ENCODE results near the gene STARD13.

The STARD13 gene

DNA sequence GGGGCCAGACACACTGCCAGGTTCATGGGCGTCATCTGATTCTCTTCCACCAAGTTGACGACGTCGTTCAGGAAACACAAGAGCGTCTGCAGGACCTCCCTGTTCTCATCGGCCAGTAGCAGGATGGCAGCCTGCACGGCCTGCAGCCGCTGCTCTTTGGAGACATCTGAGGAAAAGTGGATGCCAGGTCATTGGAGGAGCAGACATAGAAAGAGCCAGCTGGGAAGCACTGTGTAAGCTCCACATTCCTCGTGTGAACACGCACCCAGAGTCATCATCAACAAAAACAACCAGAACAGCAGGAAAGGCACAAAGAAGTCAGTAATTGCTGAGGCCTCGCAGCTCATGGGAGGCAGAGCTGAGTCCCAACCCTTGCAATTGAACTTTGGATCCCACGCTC lies 172.8 kb downstream of the STARD13 start:
- no peaks in the 10 kb centered on the region for H3K9me3 ChIP-seq (ENCODE audit: control insufficient read depth in 1 of 2, low read length in 2 of 2)
- no peak overlapping the region for H3K9ac ChIP-seq (ENCODE audit: low read depth in 1 of 2, low read length in 2 of 2)
- no peaks in the 10 kb centered on the region for H3K27me3 ChIP-seq (ENCODE audit: control insufficient read depth in 1 of 2, insufficient read depth in 2 of 2, low read length in 2 of 2)
- H3K4me1 ChIP-seq (ENCODE audit: control insufficient read depth in 1 of 2, insufficient read depth in 2 of 2, low read length in 2 of 2), result peaks cover 21 to 24% of the 10 kb centered on the region in 2 donors
- H3K36me3 ChIP-seq (ENCODE audit: control insufficient read depth in 1 of 2, insufficient read depth in 2 of 2, low read length in 2 of 2), result peaks cover 11 to 42% of the 10 kb centered on the region in 2 donors
- no peak overlapping the region for H3K27ac ChIP-seq (ENCODE audit: low read depth, low read length)
- H3K4me3 ChIP-seq (ENCODE audit: low read depth in 1 of 2, low read length in 2 of 2), result no peak overlapping the region

DNA sequence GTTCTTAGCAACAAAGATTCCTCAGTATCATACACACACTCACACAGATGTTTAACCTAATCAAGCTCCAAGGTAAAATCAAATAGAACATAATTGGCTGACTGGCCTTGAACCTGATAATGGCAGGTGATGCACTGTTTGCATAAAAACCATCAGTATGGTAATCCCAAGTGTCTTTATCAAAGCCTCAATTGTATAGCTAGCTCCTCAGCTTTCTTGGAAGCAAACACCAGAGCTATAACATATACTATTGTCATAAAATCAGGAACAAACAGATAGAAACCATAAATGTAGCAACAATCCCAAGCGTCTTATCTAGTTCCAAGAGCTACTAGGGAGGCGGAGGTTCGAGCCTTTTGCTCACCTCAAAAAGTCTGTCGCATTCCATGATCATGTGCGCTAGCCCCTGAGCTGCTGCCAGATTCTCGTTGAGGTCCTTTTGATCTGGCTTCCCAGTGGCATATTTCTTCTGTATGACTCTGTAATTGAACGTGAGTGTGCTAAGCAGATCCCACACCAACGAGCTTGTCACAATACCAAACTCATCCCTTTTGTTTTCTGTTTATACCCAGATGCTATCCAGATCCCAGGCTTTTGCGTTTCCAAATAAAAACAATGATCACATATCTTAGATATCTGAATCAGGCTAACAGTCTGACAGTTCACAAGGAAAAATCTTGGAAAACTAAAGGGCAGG lies 174.0 kb downstream of the STARD13 start:
- H3K27ac ChIP-seq (ENCODE audit: low read depth, low read length), result no peak overlapping the region
- peaks cover 11 to 52% of the 10 kb centered on the region in 2 donors for H3K36me3 ChIP-seq (ENCODE audit: control insufficient read depth in 1 of 2, insufficient read depth in 2 of 2, low read length in 2 of 2)
- H3K4me1 ChIP-seq (ENCODE audit: control insufficient read depth in 1 of 2, insufficient read depth in 2 of 2, low read length in 2 of 2), result peaks cover 21 to 24% of the 10 kb centered on the region in 2 donors

DNA sequence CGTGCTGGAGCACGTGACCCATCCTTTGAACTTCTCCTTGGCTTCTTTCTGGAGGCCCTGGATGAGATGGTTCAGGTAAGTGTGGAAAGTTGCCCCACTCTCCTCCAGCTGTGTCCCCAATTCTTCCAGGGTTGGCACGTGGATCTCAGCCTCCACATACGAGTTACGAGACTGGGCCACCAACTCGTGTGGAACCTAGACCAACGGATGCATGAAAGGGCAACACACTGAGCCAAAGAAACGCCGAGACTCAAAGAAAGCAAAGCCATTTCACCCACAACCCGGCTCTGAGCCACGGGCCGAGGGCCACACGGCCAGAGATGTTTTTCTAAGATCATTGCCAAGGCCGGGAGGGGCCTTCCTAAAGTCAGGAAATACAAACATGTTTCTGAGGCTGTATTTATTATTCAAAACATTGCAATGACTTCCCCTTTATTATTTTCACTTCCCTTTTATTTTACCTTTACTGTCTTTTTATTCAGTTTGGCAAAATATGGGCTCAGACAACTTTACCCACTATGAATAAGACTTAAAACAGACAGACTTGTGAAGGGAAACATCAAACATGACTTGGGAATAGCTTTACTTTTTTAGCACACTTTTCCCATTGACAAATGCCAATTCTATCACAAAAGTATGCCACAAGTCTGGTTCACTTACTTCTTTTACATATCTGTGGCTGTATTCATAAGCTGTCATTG lies 174.7 kb downstream of the STARD13 start:
- Histone ChIP-seq H3K27me3 (ENCODE audit: control insufficient read depth in 1 of 2, insufficient read depth in 2 of 2, low read length in 2 of 2) (no peaks in the 10 kb centered on the region), H3K9ac (ENCODE audit: low read depth in 1 of 2, low read length in 2 of 2) (no peak overlapping the region), H3K9me3 (ENCODE audit: control insufficient read depth in 1 of 2, low read length in 2 of 2) (no peaks in the 10 kb centered on the region), H3K4me3 (ENCODE audit: low read depth in 1 of 2, low read length in 2 of 2) (no peak overlapping the region), H3K27ac (ENCODE audit: low read depth, low read length) (no peak overlapping the region), H3K4me1 (ENCODE audit: control insufficient read depth in 1 of 2, insufficient read depth in 2 of 2, low read length in 2 of 2) (peaks cover 21 to 24% of the 10 kb centered on the region in 2 donors), H3K36me3 (ENCODE audit: control insufficient read depth in 1 of 2, insufficient read depth in 2 of 2, low read length in 2 of 2) (peaks cover 11 to 53% of the 10 kb centered on the region in 2 donors)

More for the DNA sequence above, 174.0 kb downstream of the STARD13 start:
- Histone ChIP-seq H3K9me3 (ENCODE audit: control insufficient read depth in 1 of 2, low read length in 2 of 2) (no peaks in the 10 kb centered on the region), H3K9ac (ENCODE audit: low read depth in 1 of 2, low read length in 2 of 2) (no peak overlapping the region), H3K4me3 (ENCODE audit: low read depth in 1 of 2, low read length in 2 of 2) (no peak overlapping the region), H3K27me3 (ENCODE audit: control insufficient read depth in 1 of 2, insufficient read depth in 2 of 2, low read length in 2 of 2) (no peaks in the 10 kb centered on the region)

DNA sequence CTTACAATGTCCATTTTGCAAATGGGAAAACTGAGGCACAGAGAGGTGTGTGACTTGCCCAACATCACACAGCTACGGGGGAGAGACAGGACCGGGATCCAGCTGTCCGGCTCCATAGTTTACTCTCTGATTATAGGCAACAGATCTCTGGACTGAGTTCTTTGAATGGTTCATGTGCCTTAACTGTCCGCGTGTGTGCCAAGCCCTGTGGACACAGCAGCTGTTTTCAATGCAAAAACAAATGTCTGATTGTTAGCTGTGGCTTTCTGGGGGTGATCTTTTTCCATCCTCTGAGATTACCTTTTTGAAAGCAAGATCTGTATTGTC lies 175.2 kb downstream of the STARD13 start:
- peaks cover 11 to 55% of the 10 kb centered on the region in 2 donors for H3K36me3 ChIP-seq (ENCODE audit: control insufficient read depth in 1 of 2, insufficient read depth in 2 of 2, low read length in 2 of 2)
- no peak overlapping the region for H3K27ac ChIP-seq (ENCODE audit: low read depth, low read length)
- H3K27me3 ChIP-seq (ENCODE audit: control insufficient read depth in 1 of 2, insufficient read depth in 2 of 2, low read length in 2 of 2), result no peaks in the 10 kb centered on the region
- peaks cover 21 to 24% of the 10 kb centered on the region in 2 donors for H3K4me1 ChIP-seq (ENCODE audit: control insufficient read depth in 1 of 2, insufficient read depth in 2 of 2, low read length in 2 of 2)
- no peak overlapping the region for H3K9ac ChIP-seq (ENCODE audit: low read depth in 1 of 2, low read length in 2 of 2)
- H3K9me3 ChIP-seq (ENCODE audit: control insufficient read depth in 1 of 2, low read length in 2 of 2), result no peaks in the 10 kb centered on the region
- no peak overlapping the region for H3K4me3 ChIP-seq (ENCODE audit: low read depth in 1 of 2, low read length in 2 of 2)

DNA sequence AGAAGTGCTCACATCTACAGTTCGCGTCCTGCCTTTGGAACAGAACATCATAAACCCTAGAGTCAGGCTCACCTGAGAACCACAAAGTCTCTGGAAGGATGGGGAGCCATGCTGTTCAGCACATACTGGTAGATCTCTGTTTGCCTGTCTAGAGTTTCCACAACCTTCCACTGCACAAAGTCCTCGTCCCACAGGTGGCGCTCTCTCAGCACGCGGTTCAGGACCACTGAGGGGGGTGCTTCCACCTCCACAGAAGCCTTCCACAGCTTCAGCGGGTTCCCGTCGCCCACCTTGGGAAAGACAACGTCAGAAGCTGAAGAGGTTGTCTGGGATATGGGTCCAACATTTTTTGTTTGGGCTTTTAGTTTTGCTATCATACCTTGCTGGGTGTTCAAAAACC lies 175.8 kb downstream of the STARD13 start:
- Histone ChIP-seq H3K27me3 (ENCODE audit: control insufficient read depth in 1 of 2, insufficient read depth in 2 of 2, low read length in 2 of 2) (no peaks in the 10 kb centered on the region), H3K27ac (ENCODE audit: low read depth, low read length) (no peak overlapping the region), H3K9ac (ENCODE audit: low read depth in 1 of 2, low read length in 2 of 2) (no peak overlapping the region), H3K9me3 (ENCODE audit: control insufficient read depth in 1 of 2, low read length in 2 of 2) (no peaks in the 10 kb centered on the region), H3K4me3 (ENCODE audit: low read depth in 1 of 2, low read length in 2 of 2) (no peak overlapping the region), H3K36me3 (ENCODE audit: control insufficient read depth in 1 of 2, insufficient read depth in 2 of 2, low read length in 2 of 2) (peaks cover 12 to 54% of the 10 kb centered on the region in 2 donors), H3K4me1 (ENCODE audit: control insufficient read depth in 1 of 2, insufficient read depth in 2 of 2, low read length in 2 of 2) (peaks cover 21 to 24% of the 10 kb centered on the region in 2 donors)

DNA sequence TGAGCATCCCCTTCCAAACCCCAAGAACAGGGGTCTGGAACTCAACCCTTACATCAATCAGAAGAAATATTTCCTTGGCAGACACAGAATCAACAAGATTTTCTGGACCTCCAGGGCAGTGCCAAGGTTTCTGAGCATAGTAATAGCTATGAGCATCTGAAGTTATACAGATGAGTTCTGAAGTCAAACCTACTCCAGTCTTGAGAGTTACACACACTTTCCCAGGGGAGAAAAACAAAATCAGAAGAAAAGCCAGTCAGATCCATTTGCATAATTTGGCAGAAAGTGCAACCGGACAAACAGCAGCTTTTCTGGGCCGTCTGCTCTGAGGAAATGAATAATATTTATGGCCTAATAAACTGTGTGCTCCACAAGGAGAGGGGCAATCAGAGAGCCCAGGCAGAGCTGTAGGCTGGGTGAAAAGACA lies 176.3 kb downstream of the STARD13 start:
- peaks cover 15 to 58% of the 10 kb centered on the region in 2 donors for H3K36me3 ChIP-seq (ENCODE audit: control insufficient read depth in 1 of 2, insufficient read depth in 2 of 2, low read length in 2 of 2)
- no peak overlapping the region for H3K4me3 ChIP-seq (ENCODE audit: low read depth in 1 of 2, low read length in 2 of 2)
- H3K9me3 ChIP-seq (ENCODE audit: control insufficient read depth in 1 of 2, low read length in 2 of 2), result no peaks in the 10 kb centered on the region
- no peak overlapping the region for H3K27ac ChIP-seq (ENCODE audit: low read depth, low read length)
- peaks cover 21 to 24% of the 10 kb centered on the region in 2 donors for H3K4me1 ChIP-seq (ENCODE audit: control insufficient read depth in 1 of 2, insufficient read depth in 2 of 2, low read length in 2 of 2)
- H3K9ac ChIP-seq (ENCODE audit: low read depth in 1 of 2, low read length in 2 of 2), result no peak overlapping the region
- H3K27me3 ChIP-seq (ENCODE audit: control insufficient read depth in 1 of 2, insufficient read depth in 2 of 2, low read length in 2 of 2), result no peaks in the 10 kb centered on the region

DNA sequence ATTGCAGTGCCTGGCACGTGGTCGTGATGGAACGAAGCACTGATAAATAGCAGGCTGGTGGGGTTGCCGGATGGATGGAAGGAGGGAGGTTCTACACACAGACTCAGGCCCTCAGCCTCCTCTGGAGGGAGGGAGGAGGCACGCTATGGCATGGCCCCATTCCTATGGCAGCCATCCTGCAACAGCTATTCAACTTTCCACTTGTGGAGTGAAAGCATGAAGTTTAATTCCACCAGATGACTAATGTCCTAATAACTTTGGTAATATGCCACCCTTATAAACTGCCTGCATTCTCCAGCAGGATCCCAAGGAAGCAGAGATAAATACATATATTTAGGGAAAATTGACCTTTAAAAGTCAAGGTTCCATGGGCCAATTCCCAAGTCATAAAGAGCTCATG lies 176.9 kb downstream of the STARD13 start:
- H3K27me3 ChIP-seq (ENCODE audit: control insufficient read depth in 1 of 2, insufficient read depth in 2 of 2, low read length in 2 of 2), result no peaks in the 10 kb centered on the region
- H3K4me1 ChIP-seq (ENCODE audit: control insufficient read depth in 1 of 2, insufficient read depth in 2 of 2, low read length in 2 of 2), result peaks cover 21 to 24% of the 10 kb centered on the region in 2 donors
- no peak overlapping the region for H3K9ac ChIP-seq (ENCODE audit: low read depth in 1 of 2, low read length in 2 of 2)
- no peak overlapping the region for H3K27ac ChIP-seq (ENCODE audit: low read depth, low read length)
- no peak overlapping the region for H3K4me3 ChIP-seq (ENCODE audit: low read depth in 1 of 2, low read length in 2 of 2)
- no peaks in the 10 kb centered on the region for H3K9me3 ChIP-seq (ENCODE audit: control insufficient read depth in 1 of 2, low read length in 2 of 2)
- H3K36me3 ChIP-seq (ENCODE audit: control insufficient read depth in 1 of 2, insufficient read depth in 2 of 2, low read length in 2 of 2), result peaks cover 11 to 55% of the 10 kb centered on the region in 2 donors

DNA sequence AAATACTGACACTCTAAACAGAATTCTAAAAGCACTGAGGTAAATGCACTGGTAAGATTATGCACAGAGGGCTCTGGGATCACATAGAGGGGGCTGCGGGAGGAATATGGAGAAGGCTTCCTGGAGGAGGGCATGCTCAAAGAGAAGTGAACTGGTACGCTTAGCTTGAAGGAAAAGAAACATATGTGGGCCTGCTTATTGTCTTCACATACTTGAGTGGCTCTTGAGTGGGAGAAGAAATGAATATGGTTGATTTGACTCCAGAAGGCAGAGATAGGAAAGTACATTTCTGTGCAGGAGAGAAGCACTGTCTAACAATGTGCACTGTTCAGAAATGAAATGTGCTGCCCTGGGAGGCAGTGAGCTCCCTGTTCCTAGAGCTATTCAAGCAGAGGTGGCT lies 178.2 kb downstream of the STARD13 start:
- H3K4me3 ChIP-seq (ENCODE audit: low read depth in 1 of 2, low read length in 2 of 2), result no peak overlapping the region
- no peak overlapping the region for H3K9ac ChIP-seq (ENCODE audit: low read depth in 1 of 2, low read length in 2 of 2)
- H3K27me3 ChIP-seq (ENCODE audit: control insufficient read depth in 1 of 2, insufficient read depth in 2 of 2, low read length in 2 of 2), result no peaks in the 10 kb centered on the region
- H3K27ac ChIP-seq (ENCODE audit: low read depth, low read length), result no peak overlapping the region
- no peaks in the 10 kb centered on the region for H3K9me3 ChIP-seq (ENCODE audit: control insufficient read depth in 1 of 2, low read length in 2 of 2)
- H3K4me1 ChIP-seq (ENCODE audit: control insufficient read depth in 1 of 2, insufficient read depth in 2 of 2, low read length in 2 of 2), result peaks cover 21 to 24% of the 10 kb centered on the region in 2 donors
- H3K36me3 ChIP-seq (ENCODE audit: control insufficient read depth in 1 of 2, insufficient read depth in 2 of 2, low read length in 2 of 2), result peaks cover 9 to 46% of the 10 kb centered on the region in 2 donors

DNA sequence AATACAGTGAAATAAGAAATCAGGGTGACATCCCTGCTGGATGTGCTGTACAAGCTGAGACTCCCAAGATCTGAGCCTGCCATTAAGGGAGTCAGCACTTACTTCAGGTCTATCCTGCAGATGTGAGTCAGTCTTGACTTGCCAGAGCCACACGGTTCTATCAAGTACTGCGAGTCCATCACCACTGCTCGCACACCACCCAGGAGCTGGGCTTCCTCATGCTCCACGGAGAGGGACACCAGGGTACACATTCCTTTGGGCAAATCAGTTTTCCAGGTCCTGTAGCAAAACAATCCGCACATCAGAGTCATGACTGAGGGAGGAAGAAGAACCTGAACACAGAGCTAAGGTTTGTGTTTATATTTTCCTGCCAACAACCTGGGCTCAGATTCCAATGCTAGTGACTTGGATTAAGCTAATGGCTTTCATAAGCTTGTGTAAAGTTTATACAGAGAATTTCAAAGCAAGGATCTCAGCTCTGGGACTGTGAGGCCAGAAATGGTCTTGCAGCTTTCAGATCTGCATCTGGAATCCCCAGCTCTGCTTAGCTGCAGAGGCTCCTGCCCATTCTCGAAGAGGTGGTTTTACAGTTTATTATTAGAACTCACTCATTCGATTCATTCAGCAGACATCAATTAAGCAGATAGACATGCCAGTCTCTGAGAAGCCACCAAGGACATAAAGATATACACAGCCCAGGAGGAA lies 178.7 kb downstream of the STARD13 start:
- H3K4me3 ChIP-seq (ENCODE audit: low read depth in 1 of 2, low read length in 2 of 2), result no peak overlapping the region
- H3K36me3 ChIP-seq (ENCODE audit: control insufficient read depth in 1 of 2, insufficient read depth in 2 of 2, low read length in 2 of 2), result peaks cover 9 to 46% of the 10 kb centered on the region in 2 donors
- H3K27me3 ChIP-seq (ENCODE audit: control insufficient read depth in 1 of 2, insufficient read depth in 2 of 2, low read length in 2 of 2), result no peaks in the 10 kb centered on the region
- no peak overlapping the region for H3K9ac ChIP-seq (ENCODE audit: low read depth in 1 of 2, low read length in 2 of 2)
- peaks cover 19 to 24% of the 10 kb centered on the region in 2 donors for H3K4me1 ChIP-seq (ENCODE audit: control insufficient read depth in 1 of 2, insufficient read depth in 2 of 2, low read length in 2 of 2)
- H3K9me3 ChIP-seq (ENCODE audit: control insufficient read depth in 1 of 2, low read length in 2 of 2), result no peaks in the 10 kb centered on the region
- H3K27ac ChIP-seq (ENCODE audit: low read depth, low read length), result no peak overlapping the region

DNA sequence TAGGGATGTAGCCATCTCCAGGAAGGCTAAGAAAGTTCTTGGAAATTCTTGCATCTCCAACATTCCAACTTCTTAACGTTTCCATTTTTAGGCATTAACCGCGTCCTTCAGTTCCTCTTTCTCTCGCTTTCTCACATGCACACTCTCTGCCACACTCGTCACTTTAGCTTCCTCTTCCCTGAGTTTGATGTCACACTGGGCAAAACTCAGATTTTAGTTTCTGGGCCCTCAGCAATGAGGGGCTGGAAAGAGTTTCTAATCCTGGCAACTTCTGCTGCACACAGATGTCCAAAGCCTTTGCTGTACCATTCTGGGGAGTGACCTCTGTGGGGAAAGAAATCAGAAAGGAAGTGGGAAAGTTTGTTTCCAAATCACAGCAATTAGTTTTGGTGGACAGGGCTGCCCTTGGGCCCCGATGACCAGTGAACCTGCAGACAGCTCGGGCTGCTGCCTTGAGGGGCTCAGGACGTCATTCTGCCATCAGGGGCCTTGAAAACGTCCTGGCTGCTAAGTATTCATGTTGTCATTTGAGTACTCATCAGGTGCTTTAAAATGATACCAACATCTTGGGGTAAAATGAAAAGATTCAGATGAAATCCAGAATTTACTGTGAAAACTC lies 180.1 kb downstream of the STARD13 start:
- Histone ChIP-seq H3K27me3 (ENCODE audit: control insufficient read depth in 1 of 2, insufficient read depth in 2 of 2, low read length in 2 of 2) (no peaks in the 10 kb centered on the region), H3K4me3 (ENCODE audit: low read depth in 1 of 2, low read length in 2 of 2) (no peak overlapping the region), H3K9ac (ENCODE audit: low read depth in 1 of 2, low read length in 2 of 2) (no peak overlapping the region), H3K4me1 (ENCODE audit: control insufficient read depth in 1 of 2, insufficient read depth in 2 of 2, low read length in 2 of 2) (peaks cover 7 to 11% of the 10 kb centered on the region in 2 donors), H3K9me3 (ENCODE audit: control insufficient read depth in 1 of 2, low read length in 2 of 2) (no peaks in the 10 kb centered on the region), H3K27ac (ENCODE audit: low read depth, low read length) (no peak overlapping the region), H3K36me3 (ENCODE audit: control insufficient read depth in 1 of 2, insufficient read depth in 2 of 2, low read length in 2 of 2) (peaks cover 6 to 43% of the 10 kb centered on the region in 2 donors)
